Loucy (cell line): ENCODE data around the gene ARNT2.

ENCODE experiments used
- EZH2phosphoT487 ChIP-seq: fragments of 200-600 bp; IDR thresholded peaks from 2 replicates; pipeline ENCODE4 v1.6.1; 2018; ENCODE audit warnings: antibody characterized with exemption, mild to moderate bottlenecking, moderate library complexity, borderline replicate concordance
- TF ChIP-seq, protein P1 (sequence below): fragments of 200-600 bp; sonication (generic); conservative IDR thresholded peaks from 2 replicates; pipeline ENCODE4 v1.5.1; 2014; ENCODE audit warnings: mild to moderate bottlenecking, antibody characterized with exemption, low read length

DNA sequence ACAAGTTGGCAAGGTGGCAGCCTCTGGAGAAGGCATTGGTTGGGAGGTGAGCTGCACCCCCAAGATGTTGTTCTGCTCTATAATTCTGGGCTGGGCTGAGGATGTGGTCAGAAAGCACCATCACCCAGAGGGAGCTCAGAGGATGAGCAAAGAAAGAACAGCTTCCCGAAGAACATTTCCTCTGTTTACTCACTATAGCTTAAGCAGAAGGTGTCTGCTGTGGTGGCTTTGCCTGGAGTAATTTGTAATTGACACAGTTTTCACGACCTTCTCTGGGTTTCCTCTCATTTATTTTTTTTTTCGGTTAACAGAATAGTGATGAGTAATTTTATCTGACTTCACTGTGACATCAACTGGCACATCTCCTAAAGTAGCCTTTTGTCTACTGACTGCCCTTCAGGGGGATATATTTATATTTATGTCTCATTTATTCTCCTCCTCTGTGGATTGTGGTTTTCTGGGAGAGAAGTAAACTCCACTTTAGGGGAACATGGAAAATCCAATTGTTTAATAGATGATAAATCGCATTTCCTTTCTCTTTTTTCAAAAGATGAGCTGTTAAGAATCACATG is 241.4 kb downstream of the ARNT2 start:
- TF ChIP-seq, protein P1, sequence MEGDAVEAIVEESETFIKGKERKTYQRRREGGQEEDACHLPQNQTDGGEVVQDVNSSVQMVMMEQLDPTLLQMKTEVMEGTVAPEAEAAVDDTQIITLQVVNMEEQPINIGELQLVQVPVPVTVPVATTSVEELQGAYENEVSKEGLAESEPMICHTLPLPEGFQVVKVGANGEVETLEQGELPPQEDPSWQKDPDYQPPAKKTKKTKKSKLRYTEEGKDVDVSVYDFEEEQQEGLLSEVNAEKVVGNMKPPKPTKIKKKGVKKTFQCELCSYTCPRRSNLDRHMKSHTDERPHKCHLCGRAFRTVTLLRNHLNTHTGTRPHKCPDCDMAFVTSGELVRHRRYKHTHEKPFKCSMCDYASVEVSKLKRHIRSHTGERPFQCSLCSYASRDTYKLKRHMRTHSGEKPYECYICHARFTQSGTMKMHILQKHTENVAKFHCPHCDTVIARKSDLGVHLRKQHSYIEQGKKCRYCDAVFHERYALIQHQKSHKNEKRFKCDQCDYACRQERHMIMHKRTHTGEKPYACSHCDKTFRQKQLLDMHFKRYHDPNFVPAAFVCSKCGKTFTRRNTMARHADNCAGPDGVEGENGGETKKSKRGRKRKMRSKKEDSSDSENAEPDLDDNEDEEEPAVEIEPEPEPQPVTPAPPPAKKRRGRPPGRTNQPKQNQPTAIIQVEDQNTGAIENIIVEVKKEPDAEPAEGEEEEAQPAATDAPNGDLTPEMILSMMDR, result no peak
- no peak for TF ChIP-seq EZH2phosphoT487
